Fibroblast of lung (primary cell): ENCODE data around the gene ZFR2. TPM values are rescaled to one million over a fixed set of nuclear protein-coding genes. Genes with fewer than 3 reads are reported as not detected.

Experiments used
- DNase-seq, 2 donors: peaks; one replicate each; pipeline versions ENCODE4 v3.0.0 to v3.0.0-alpha.2; 2010; ENCODE audit warnings: low read depth in 2 of 2
- H2AFZ ChIP-seq: 2 replicates; pipeline ENCODE4 v1.5.1; 2012; ENCODE audit warnings: low read length, control low read depth, inconsistent platforms
- H3K27ac ChIP-seq: 2 replicates; pipeline ENCODE4 v1.5.1; 2011; ENCODE audit warnings: low read length, control low read depth; ENCODE audit not compliant: insufficient read depth
- H3K27me3 ChIP-seq: 2 replicates; pipeline ENCODE4 v1.5.1; 2011; ENCODE audit warnings: mild to moderate bottlenecking, low read length; ENCODE audit not compliant: control insufficient read depth, insufficient read depth
- H3K36me3 ChIP-seq: 2 replicates; pipeline ENCODE4 v1.5.1; 2011; ENCODE audit warnings: low read length; ENCODE audit not compliant: control insufficient read depth, insufficient read depth
- H3K4me1 ChIP-seq: 2 replicates; pipeline ENCODE4 v1.5.1; 2011; ENCODE audit warnings: low read length; ENCODE audit not compliant: control insufficient read depth, insufficient read depth; ENCODE audit errors: extremely low read depth
- H3K4me2 ChIP-seq: 2 replicates; pipeline ENCODE4 v1.5.1; 2011; ENCODE audit warnings: low read length, control low read depth; ENCODE audit not compliant: insufficient read depth; ENCODE audit errors: extremely low read depth
- H3K4me3 ChIP-seq, 4 experiments: fragments of 200-600 bp in 1 of 4; sonication (generic) in 1 of 4; replicated peaks in 1 of 4; 2 replicates each; pipeline ENCODE4 v1.5.1; 2011 to 2016; ENCODE audit warnings: low read length in 4 of 4, low read depth in 3 of 4, mild to moderate bottlenecking in 3 of 4, control low read depth in 2 of 4, inconsistent platforms in 1 of 4, mixed read lengths in 1 of 4; ENCODE audit not compliant: insufficient read depth in 1 of 4; ENCODE audit errors: control extremely low read depth in 1 of 4
- H3K79me2 ChIP-seq: 2 replicates; pipeline ENCODE4 v1.5.1; 2012; ENCODE audit warnings: mild to moderate bottlenecking, low read length, inconsistent platforms; ENCODE audit not compliant: control insufficient read depth, insufficient read depth
- H3K9ac ChIP-seq: 2 replicates; pipeline ENCODE4 v1.5.1; 2011; ENCODE audit warnings: mild to moderate bottlenecking, low read length, control low read depth; ENCODE audit not compliant: insufficient read depth
- H3K9me3 ChIP-seq: 2 replicates; pipeline ENCODE4 v1.5.1; 2012; ENCODE audit warnings: low read depth, low read length; ENCODE audit not compliant: control insufficient read depth, insufficient read depth
- H4K20me1 ChIP-seq: 2 replicates; pipeline ENCODE4 v1.5.1; 2011; ENCODE audit warnings: low read length; ENCODE audit not compliant: control insufficient read depth, insufficient read depth; ENCODE audit errors: extremely low read depth
- CTCF ChIP-seq, 2 donors: IDR thresholded peaks in 1 of 2; conservative IDR thresholded peaks in 1 of 2; 1 replicate in 1 of 2; 2 replicates in 1 of 2; pipeline ENCODE4 v1.5.1; 2011 to 2012; ENCODE audit warnings: low read length in 2 of 2, control low read depth in 1 of 2, inconsistent platforms in 1 of 2, low read depth in 1 of 2, mild to moderate bottlenecking in 1 of 2
- EZH2 ChIP-seq: IDR thresholded peaks from 2 replicates; pipeline ENCODE4 v1.5.1; 2012; ENCODE audit warnings: low read length, control low read depth, mild to moderate bottlenecking; ENCODE audit errors: missing control alignments
- polyA plus RNA-seq, 2 donors: library from polyadenylated mRNA; depleted of rRNA in 1 of 2; stranded (reverse) in 1 of 2; unstranded in 1 of 2; fragments of >200 nt; gene quantifications; 2 replicates each; pipeline ENCODE4 v1.2.1, GENCODE V29; 2011 to 2012; ENCODE audit warnings: missing spikeins in 1 of 2
- total RNA-seq: library from RNA; depleted of rRNA; stranded (reverse); fragments of >200 nt; gene quantifications from 2 replicates; pipeline ENCODE4 v1.2.1, GENCODE V29; 2014

The ZFR2 gene
- total and polyA plus RNA-seq, 2 donors (not counting 1 experiment from before 2014, with no cell fraction given) = not detected

DNA sequence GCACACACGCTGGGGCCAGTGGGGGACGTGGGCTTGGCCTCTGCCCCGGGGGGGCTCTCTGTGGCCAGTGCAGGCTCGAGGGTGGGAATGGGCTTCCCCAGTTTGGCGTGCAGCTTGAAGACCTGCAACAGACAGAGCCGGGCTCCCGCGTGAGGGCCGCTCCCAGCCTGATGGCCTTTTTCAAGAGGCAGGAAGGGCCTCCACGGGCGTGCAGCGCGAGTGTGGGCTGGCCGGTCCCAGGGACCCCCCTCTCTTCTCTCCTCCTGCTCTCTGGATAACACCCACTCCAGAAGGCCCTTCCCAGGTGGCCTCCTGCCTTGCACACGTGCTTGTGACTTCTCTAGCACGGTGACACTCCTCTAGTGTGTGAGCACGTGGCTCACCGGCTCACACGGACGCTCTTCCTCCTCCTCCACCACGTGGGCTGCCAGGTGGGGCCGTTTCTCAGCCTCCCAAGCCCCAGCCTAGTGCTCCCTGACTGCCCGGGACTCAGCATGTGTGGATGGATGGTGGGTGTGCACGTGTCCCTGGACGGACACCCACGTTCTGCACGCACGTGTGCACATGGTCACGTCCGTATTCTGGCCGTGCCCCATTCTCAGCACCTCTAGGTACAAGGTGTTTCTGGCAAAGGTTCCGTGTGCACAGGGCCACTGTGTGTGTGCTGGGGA, 43.4 kb downstream of the ZFR2 start:
- DNase-seq = no peak
- Histone ChIP-seq H3K4me2 (no peak overlapping the region), H3K27me3 (no peaks in the 10 kb centered on the region), H2AFZ (no peak overlapping the region), H4K20me1 (no peaks in the 10 kb centered on the region), H3K9me3 (no peaks in the 10 kb centered on the region), H3K4me1 (no peaks in the 10 kb centered on the region), H3K4me3 (no peak overlapping the region), H3K79me2 (no peaks in the 10 kb centered on the region), H3K9ac (no peak overlapping the region), H3K27ac (no peak overlapping the region), H3K36me3 (no peaks in the 10 kb centered on the region)
- TF ChIP-seq CTCF (conservative IDR thresholded peaks at IDR 0.05 in 1 of 2, IDR thresholded peaks at IDR 0.05 in 1 of 2; ENCODE audit: low read depth in 1 of 2, low read length in 2 of 2) (no peak), EZH2 (no peak)

- Histone ChIP-seq H3K9ac (no peak overlapping the region), H4K20me1 (no peaks in the 10 kb centered on the region), H3K9me3 (no peaks in the 10 kb centered on the region), H3K36me3 (no peaks in the 10 kb centered on the region), H3K27me3 (no peaks in the 10 kb centered on the region), H3K79me2 (no peaks in the 10 kb centered on the region), H2AFZ (no peak overlapping the region), H3K4me3 (no peak overlapping the region), H3K4me1 (no peaks in the 10 kb centered on the region), H3K4me2 (no peak overlapping the region), H3K27ac (no peak overlapping the region)
- DNase-seq = no peak
- TF ChIP-seq EZH2 (no peak), CTCF (conservative IDR thresholded peaks at IDR 0.05 in 1 of 2, IDR thresholded peaks at IDR 0.05 in 1 of 2; ENCODE audit: low read depth in 1 of 2, low read length in 2 of 2) (no peak)
These were observed 45.5 kb downstream of the ZFR2 start for GRCh38 chr19:3823350-3823713.

- Histone ChIP-seq H3K9me3 (no peaks in the 10 kb centered on the region), H2AFZ (no peak overlapping the region), H3K4me3 (no peak overlapping the region), H3K36me3 (no peaks in the 10 kb centered on the region), H3K4me2 (no peak overlapping the region), H3K79me2 (no peaks in the 10 kb centered on the region), H4K20me1 (no peaks in the 10 kb centered on the region), H3K4me1 (no peaks in the 10 kb centered on the region), H3K27ac (no peak overlapping the region), H3K9ac (no peak overlapping the region), H3K27me3 (no peaks in the 10 kb centered on the region)
- no peak for DNase-seq
- no peak for TF ChIP-seq CTCF (conservative IDR thresholded peaks at IDR 0.05 in 1 of 2, IDR thresholded peaks at IDR 0.05 in 1 of 2; ENCODE audit: low read depth in 1 of 2, low read length in 2 of 2)
- no peak for TF ChIP-seq EZH2
These were observed 46.0 kb downstream of the ZFR2 start for GRCh38 chr19:3822683-3823349.
